ENCODE data around the gene PHETA1. TPM values are rescaled to one million over a fixed set of nuclear protein-coding genes. Genes with fewer than 3 reads are reported as not detected.

Gene PHETA1
- total and polyA plus RNA-seq, 2 of the 13 experiments (the other 11 are each of a cell fraction or from before 2014, with no cell fraction given) = 11.3 to 20.8 TPM

- TF ChIP-seq, protein P1, sequence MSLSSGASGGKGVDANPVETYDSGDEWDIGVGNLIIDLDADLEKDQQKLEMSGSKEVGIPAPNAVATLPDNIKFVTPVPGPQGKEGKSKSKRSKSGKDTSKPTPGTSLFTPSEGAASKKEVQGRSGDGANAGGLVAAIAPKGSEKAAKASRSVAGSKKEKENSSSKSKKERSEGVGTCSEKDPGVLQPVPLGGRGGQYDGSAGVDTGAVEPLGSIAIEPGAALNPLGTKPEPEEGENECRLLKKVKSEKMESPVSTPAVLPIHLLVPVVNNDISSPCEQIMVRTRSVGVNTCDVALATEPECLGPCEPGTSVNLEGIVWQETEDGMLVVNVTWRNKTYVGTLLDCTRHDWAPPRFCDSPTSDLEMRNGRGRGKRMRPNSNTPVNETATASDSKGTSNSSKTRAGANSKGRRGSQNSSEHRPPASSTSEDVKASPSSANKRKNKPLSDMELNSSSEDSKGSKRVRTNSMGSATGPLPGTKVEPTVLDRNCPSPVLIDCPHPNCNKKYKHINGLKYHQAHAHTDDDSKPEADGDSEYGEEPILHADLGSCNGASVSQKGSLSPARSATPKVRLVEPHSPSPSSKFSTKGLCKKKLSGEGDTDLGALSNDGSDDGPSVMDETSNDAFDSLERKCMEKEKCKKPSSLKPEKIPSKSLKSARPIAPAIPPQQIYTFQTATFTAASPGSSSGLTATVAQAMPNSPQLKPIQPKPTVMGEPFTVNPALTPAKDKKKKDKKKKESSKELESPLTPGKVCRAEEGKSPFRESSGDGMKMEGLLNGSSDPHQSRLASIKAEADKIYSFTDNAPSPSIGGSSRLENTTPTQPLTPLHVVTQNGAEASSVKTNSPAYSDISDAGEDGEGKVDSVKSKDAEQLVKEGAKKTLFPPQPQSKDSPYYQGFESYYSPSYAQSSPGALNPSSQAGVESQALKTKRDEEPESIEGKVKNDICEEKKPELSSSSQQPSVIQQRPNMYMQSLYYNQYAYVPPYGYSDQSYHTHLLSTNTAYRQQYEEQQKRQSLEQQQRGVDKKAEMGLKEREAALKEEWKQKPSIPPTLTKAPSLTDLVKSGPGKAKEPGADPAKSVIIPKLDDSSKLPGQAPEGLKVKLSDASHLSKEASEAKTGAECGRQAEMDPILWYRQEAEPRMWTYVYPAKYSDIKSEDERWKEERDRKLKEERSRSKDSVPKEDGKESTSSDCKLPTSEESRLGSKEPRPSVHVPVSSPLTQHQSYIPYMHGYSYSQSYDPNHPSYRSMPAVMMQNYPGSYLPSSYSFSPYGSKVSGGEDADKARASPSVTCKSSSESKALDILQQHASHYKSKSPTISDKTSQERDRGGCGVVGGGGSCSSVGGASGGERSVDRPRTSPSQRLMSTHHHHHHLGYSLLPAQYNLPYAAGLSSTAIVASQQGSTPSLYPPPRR (CRISPR knock-in tag; IDR thresholded peaks at IDR 0.05; ENCODE audit: borderline replicate concordance) = peak; percentile 93
- TF ChIP-seq PTBP1 (IDR thresholded peaks at IDR 0.05; ENCODE audit: low read depth, low read length, poor library complexity, severe bottlenecking) (no peak), MAZ (IDR thresholded peaks at IDR 0.05; ENCODE audit: borderline replicate concordance, low read depth, low read length) (0 out of 2 replicates have a peak, but pooled peaks have one; percentile 30), MAZ (CRISPR knock-in tag; IDR thresholded peaks at IDR 0.05; ENCODE audit: low read depth) (peak; percentile 79), ZBTB25 (CRISPR knock-in tag; IDR thresholded peaks at IDR 0.05) (peak; percentile 74; the same call in 1 of the 2 replicates), ZSCAN9 (CRISPR knock-in tag; IDR thresholded peaks at IDR 0.05; ENCODE audit: borderline replicate concordance) (peak; percentile 83; the same call in 1 of the 2 replicates), HNRNPK (IDR thresholded peaks at IDR 0.05; ENCODE audit: low read depth, low read length, poor library complexity, severe bottlenecking) (no peak), IRF9 (CRISPR knock-in tag; IDR thresholded peaks at IDR 0.05; ENCODE audit: borderline replicate concordance) (peak; percentile 35; the same call in 1 of the 2 replicates), ATF5 (CRISPR knock-in tag; IDR thresholded peaks at IDR 0.05; ENCODE audit: low read depth) (no peak), RFX5 (IDR thresholded peaks at IDR 0.05; ENCODE audit: low read depth, low read length) (no peak), ZNF543 (CRISPR knock-in tag; IDR thresholded peaks at IDR 0.05) (peak; percentile 76), EEA1 (CRISPR knock-in tag; IDR thresholded peaks at IDR 0.05; ENCODE audit: borderline replicate concordance) (no peak), RAD51 (IDR thresholded peaks at IDR 0.05; ENCODE audit: borderline replicate concordance) (no peak), CEBPG (CRISPR knock-in tag; IDR thresholded peaks at IDR 0.05) (peak; percentile 45), IRF1 (CRISPR knock-in tag; IDR thresholded peaks at IDR 0.05; ENCODE audit: low read depth) (no peak)
- TF ChIP-seq, protein P2, sequence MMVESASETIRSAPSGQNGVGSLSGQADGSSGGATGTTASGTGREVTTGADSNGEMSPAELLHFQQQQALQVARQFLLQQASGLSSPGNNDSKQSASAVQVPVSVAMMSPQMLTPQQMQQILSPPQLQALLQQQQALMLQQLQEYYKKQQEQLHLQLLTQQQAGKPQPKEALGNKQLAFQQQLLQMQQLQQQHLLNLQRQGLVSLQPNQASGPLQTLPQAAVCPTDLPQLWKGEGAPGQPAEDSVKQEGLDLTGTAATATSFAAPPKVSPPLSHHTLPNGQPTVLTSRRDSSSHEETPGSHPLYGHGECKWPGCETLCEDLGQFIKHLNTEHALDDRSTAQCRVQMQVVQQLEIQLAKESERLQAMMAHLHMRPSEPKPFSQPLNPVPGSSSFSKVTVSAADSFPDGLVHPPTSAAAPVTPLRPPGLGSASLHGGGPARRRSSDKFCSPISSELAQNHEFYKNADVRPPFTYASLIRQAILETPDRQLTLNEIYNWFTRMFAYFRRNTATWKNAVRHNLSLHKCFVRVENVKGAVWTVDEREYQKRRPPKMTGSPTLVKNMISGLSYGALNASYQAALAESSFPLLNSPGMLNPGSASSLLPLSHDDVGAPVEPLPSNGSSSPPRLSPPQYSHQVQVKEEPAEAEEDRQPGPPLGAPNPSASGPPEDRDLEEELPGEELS (CRISPR knock-in tag; IDR thresholded peaks at IDR 0.05) = peak; percentile 74; the same call in 1 of the 2 replicates
Measured at GRCh38 chr12:111367661-111368221, 1.2 kb downstream of the PHETA1 start (continued).
